IMR-90 (cell line): ENCODE data around the gene ELK3. TPM values are rescaled to one million over a fixed set of nuclear protein-coding genes. Genes with fewer than 3 reads are reported as not detected.

ENCODE experiments used
- ATAC-seq: fragments of 200-7000 bp; cut with Tn5 transposase; 2 replicates; pipeline ENCODE4 v1.9.1; 2020; ENCODE audit warnings: low read depth, mild to moderate bottlenecking, moderate library complexity
- BruUV-seq: library from RNA; stranded (reverse); fragments of 400-500 nt; replicated peaks from 2 replicates; lab custom pipeline; 2021; lab: Mats Ljungman, UMichigan
- CTCF ChIA-PET: fragments of 300-600 bp; formaldehyde crosslinking; extraction: SDS; loops from one replicate; lab custom pipeline; 2021; ENCODE audit warnings: antibody characterized with exemption; lab: Yijun Ruan, JAX
- POLR2A ChIA-PET: fragments of 300-600 bp; sonication (Branson Sonifier 250); formaldehyde crosslinking; loops from one replicate; lab custom pipeline; 2022; ENCODE audit warnings: antibody characterized with exemption; ENCODE audit not compliant: unreplicated experiment; lab: Charles Lee
- DNase-seq: peaks from one replicate; pipeline ENCODE4 v3.0.0; 2013
- H2AFZ ChIP-seq: replicated peaks from 2 replicates; pipeline ENCODE3; 2013; ENCODE audit warnings: low read length, mild to moderate bottlenecking; ENCODE audit not compliant: poor library complexity
- H2AK5ac ChIP-seq: 2 replicates; pipeline ENCODE4 v1.6.1; 2013; ENCODE audit warnings: low read depth, low read length, inconsistent platforms
- H2AK9ac ChIP-seq: replicated peaks from 2 replicates; pipeline ENCODE3; 2013; ENCODE audit warnings: mild to moderate bottlenecking, low read depth, low read length, moderate library complexity; ENCODE audit not compliant: poor library complexity
- H2BK120ac ChIP-seq: 2 replicates; pipeline ENCODE4 v1.6.1; 2013; ENCODE audit warnings: low read depth, low read length, inconsistent platforms
- H2BK15ac ChIP-seq: 3 replicates; pipeline ENCODE4 v1.6.1; 2013; ENCODE audit warnings: low read depth, low read length, inconsistent platforms
- H2BK20ac ChIP-seq: 2 replicates; pipeline ENCODE4 v1.6.1; 2013; ENCODE audit warnings: low read depth, mild to moderate bottlenecking, inconsistent platforms, low read length, moderate library complexity
- H2BK5ac ChIP-seq: 2 replicates; pipeline ENCODE4 v1.6.1; 2013; ENCODE audit warnings: mild to moderate bottlenecking, low read depth, low read length, inconsistent platforms; ENCODE audit not compliant: poor library complexity, severe bottlenecking
- H3K14ac ChIP-seq: replicated peaks from 2 replicates; pipeline ENCODE4 v1.6.1; 2013; ENCODE audit warnings: low read depth, low read length, inconsistent platforms
- H3K18ac ChIP-seq: 2 replicates; pipeline ENCODE4 v1.6.1; 2013; ENCODE audit warnings: low read depth, low read length, control low read depth
- H3K23ac ChIP-seq: 2 replicates; pipeline ENCODE4 v1.6.1; 2013; ENCODE audit warnings: low read depth, low read length, inconsistent platforms
- H3K27ac ChIP-seq: 2 replicates; pipeline ENCODE4 v1.5.1; 2013; ENCODE audit warnings: mild to moderate bottlenecking, control low read depth, low read length; ENCODE audit not compliant: insufficient read depth
- H3K27me3 ChIP-seq: 2 replicates; pipeline ENCODE4 v1.6.1; 2013; ENCODE audit warnings: low read length; ENCODE audit not compliant: control insufficient read depth, insufficient read depth
- H3K36me3 ChIP-seq: 2 replicates; pipeline ENCODE4 v1.6.1; 2013; ENCODE audit warnings: low read length, mixed read lengths; ENCODE audit not compliant: control insufficient read depth, insufficient read depth
- H3K4ac ChIP-seq: 2 replicates; pipeline ENCODE4 v1.6.1; 2013; ENCODE audit warnings: low read depth, low read length, inconsistent platforms
- H3K4me1 ChIP-seq: 2 replicates; pipeline ENCODE4 v1.6.1; 2013; ENCODE audit warnings: low read length, mixed read lengths; ENCODE audit not compliant: control insufficient read depth, insufficient read depth
- H3K4me2 ChIP-seq: 2 replicates; pipeline ENCODE4 v1.6.1; 2013; ENCODE audit warnings: low read depth, mild to moderate bottlenecking, control low read depth, low read length, moderate library complexity
- H3K4me3 ChIP-seq: 2 replicates; pipeline ENCODE4 v1.5.1; 2013; ENCODE audit warnings: low read depth, mild to moderate bottlenecking, control low read depth, low read length, moderate library complexity; ENCODE audit not compliant: insufficient read depth
- H3K56ac ChIP-seq: 2 replicates; pipeline ENCODE4 v1.6.1; 2013; ENCODE audit warnings: low read length, inconsistent platforms; ENCODE audit not compliant: insufficient read depth; ENCODE audit errors: extremely low read depth
- H3K79me1 ChIP-seq, 2 experiments: 2 replicates each; pipeline ENCODE4 v1.6.1; 2013; ENCODE audit warnings: low read length in 2 of 2, inconsistent platforms in 1 of 2, low read depth in 1 of 2
- H3K9ac ChIP-seq: 2 replicates; pipeline ENCODE4 v1.6.1; 2013; ENCODE audit warnings: low read depth, low read length, control low read depth
- H3K9me1 ChIP-seq: 2 replicates; pipeline ENCODE4 v1.6.1; 2013; ENCODE audit warnings: low read length, inconsistent platforms; ENCODE audit not compliant: insufficient read depth
- H3K9me3 ChIP-seq: 2 replicates; pipeline ENCODE4 v1.6.1; 2013; ENCODE audit warnings: low read length; ENCODE audit not compliant: control insufficient read depth, insufficient read depth
- H4K20me1 ChIP-seq: 2 replicates; pipeline ENCODE4 v1.6.1; 2013; ENCODE audit warnings: low read length, inconsistent platforms; ENCODE audit not compliant: insufficient read depth
- H4K5ac ChIP-seq: 2 replicates; pipeline ENCODE4 v1.6.1; 2013; ENCODE audit warnings: mild to moderate bottlenecking, low read depth, low read length, control low read depth
- H4K8ac ChIP-seq, 2 experiments: 2 replicates each; pipeline ENCODE4 v1.6.1; 2013; ENCODE audit warnings: low read depth in 2 of 2, low read length in 2 of 2, control low read depth in 1 of 2, inconsistent platforms in 1 of 2
- H4K91ac ChIP-seq: 2 replicates; pipeline ENCODE4 v1.6.1; 2013; ENCODE audit warnings: low read depth, low read length, inconsistent platforms; ENCODE audit not compliant: insufficient read depth
- CEBPB ChIP-seq: IDR thresholded peaks from 2 replicates; pipeline ENCODE4 v1.6.1; 2012; ENCODE audit warnings: low read depth, low read length, improper control_type of control experiment
- MXI1 ChIP-seq: IDR thresholded peaks from 2 replicates; pipeline ENCODE4 v1.6.1; 2012; ENCODE audit warnings: low read depth, mild to moderate bottlenecking, low read length, moderate library complexity, borderline replicate concordance
- WGBS, 2 experiments: methylation state at CpG; one replicate each; pipeline versions ENCODE4 v1.1.5 to v1.1.7; 2013; ENCODE audit warnings: missing lambda C conversion rate in 2 of 2; ENCODE audit not compliant: insufficient read length in 1 of 2; ENCODE audit errors: extremely low coverage in 2 of 2; 5-methylcytosine and 5-hydroxymethylcytosine counted together
- dilution Hi-C: fragments of 300-500 bp; cut with HindIII; formaldehyde crosslinking; loops from one replicate; pipeline ENCODE4 v1.14.3; 2018; ENCODE audit warnings: low sequenced_read_pairs; ENCODE audit not compliant: unreplicated experiment
- in situ Hi-C: fragments of 300-500 bp; cut with MboI; formaldehyde crosslinking; loops from 3 replicates; pipeline ENCODE4 v1.14.3; 2019; ENCODE audit warnings: low sequenced_read_pairs, inconsistent platforms, mixed read lengths
- intact Hi-C: fragments of 100-400 bp; cut with micrococcal nuclease; formaldehyde crosslinking; loops from 2 replicates; pipeline ENCODE4 v1.10.0; 2022
- polyA plus RNA-seq, 3 experiments: library from polyadenylated mRNA; depleted of rRNA; stranded (reverse); fragments of >200 nt; gene quantifications; 2 replicates each; pipeline ENCODE4 v1.2.3, GENCODE V29; 2012; ENCODE audit warnings: low replicate concordance in 1 of 3
- total RNA-seq: library from RNA; depleted of rRNA; stranded (reverse); fragments of >200 nt; gene quantifications from 2 replicates; pipeline ENCODE4 v1.2.3, GENCODE V29; 2012

ELK3 gene
- total and polyA plus RNA-seq, 2 of the 4 experiments (the other 2 are of a cell fraction) = 14.5 to 27.5 TPM

GRCh38 chr12:96308881-96309280 lies 114.7 kb downstream of the ELK3 start:
- Histone ChIP-seq H3K36me3 (peaks cover 10% of the 10 kb centered on the region), H2BK15ac (no peak overlapping the region), H3K56ac (no peak overlapping the region), H3K18ac (no peak overlapping the region), H3K4me1 (no peaks in the 10 kb centered on the region; the same call in 1 of the 2 replicates), H4K8ac (no peak overlapping the region), H4K91ac (no peak overlapping the region), H3K27me3 (no peaks in the 10 kb centered on the region), H3K9me3 (no peaks in the 10 kb centered on the region), H3K14ac (no peak overlapping the region), H3K9me1 (peaks cover 4% of the 10 kb centered on the region; the same call in 1 of the 2 replicates), H2BK20ac (no peak overlapping the region), H4K20me1 (peaks cover 3% of the 10 kb centered on the region), H3K79me1 (peaks cover 15 to 42% of the 10 kb centered on the region in 2 experiments), H3K4me3 (no peak overlapping the region), H2AK9ac (no peak overlapping the region), H3K4ac (no peak overlapping the region), H3K27ac (no peak overlapping the region), H3K23ac (no peak overlapping the region), H2AK5ac (no peak overlapping the region), H3K4me2 (no peak overlapping the region), H3K9ac (no peak overlapping the region), H2AFZ (no peak overlapping the region), H4K5ac (no peak overlapping the region), H2BK5ac (peak overlapping the region; percentile 3), H2BK120ac (no peak overlapping the region)
- CTCF ChIA-PET = interaction anchor here (1.0 kb wide), 1 partner anchor 94 kb away, joined by 4 read pairs; no protein-coding TSS in a partner anchor
- intact Hi-C loops (loop anchor here (5.0 kb wide), 1 partner anchor 88 kb away; no protein-coding TSS in a partner anchor), dilution Hi-C loops (no loop called here), in situ Hi-C loops (no loop called here)
- POLR2A ChIA-PET = no interaction called here
- TF ChIP-seq MXI1 (no peak), CEBPB (peak; percentile 55; the same call in 1 of the 2 replicates)
- ATAC-seq (peak; percentile 59), DNase-seq (peak; percentile 45)
- no TSS peak for BruUV-seq
- WGBS, 2 experiments = no CpG with 5 or more reads among the region's 1 CpG
